ENCODE data around the gene SPATA7. TPM values are rescaled to one million over a fixed set of nuclear protein-coding genes. Genes with fewer than 3 reads are reported as not detected.

Gene SPATA7
- total and polyA plus RNA-seq, 9 of the 15 experiments (the other 6 are each of a cell fraction or from before 2014, with no cell fraction given): 0.80 to 3.3 (median 2.5) TPM

- TF ChIP-seq E2F8 (IDR thresholded peaks at IDR 0.05; ENCODE audit: low read depth, partially characterized antibody) (peak; percentile 48), PHB (CRISPR knock-in tag; IDR thresholded peaks at IDR 0.05) (no peak), NCOA2 (IDR thresholded peaks at IDR 0.05; ENCODE audit: partially characterized antibody in 2 of 2) (no peak), RBBP5 (IDR thresholded peaks at IDR 0.05; ENCODE audit: borderline replicate concordance, insufficient read depth, low read length, poor library complexity, severe bottlenecking) (peak; percentile 39), TCF3 (CRISPR knock-in tag; IDR thresholded peaks at IDR 0.05) (no peak), HNRNPL (IDR thresholded peaks at IDR 0.05; ENCODE audit: low read depth, low read length) (no peak), MNT (conservative IDR thresholded peaks at IDR 0.05) (peak; percentile 24 to 45; a peak in 1 of 4 replicates), E2F6 (IDR thresholded peaks at IDR 0.05; ENCODE audit: borderline replicate concordance in 1 of 2, extremely low read depth in 1 of 2, insufficient read depth in 1 of 2, insufficient read length in 1 of 2, low read depth in 1 of 2, low read length in 1 of 2, poor library complexity in 1 of 2, severe bottlenecking in 1 of 2) (no peak), POLR2G (IDR thresholded peaks at IDR 0.05; ENCODE audit: low read depth, low read length) (peak; percentile 59; the same call in 1 of the 2 replicates), TCF7 (IDR thresholded peaks at IDR 0.05; ENCODE audit: borderline replicate concordance) (no peak), TBL1XR1 (IDR thresholded peaks at IDR 0.05; ENCODE audit: low read length in 2 of 2) (0 out of 4 replicates have a peak, but pooled peaks of 1 of the 2 experiments have one; percentile 35), TCFL5 (CRISPR knock-in tag; conservative IDR thresholded peaks at IDR 0.05) (no peak), MAFK (IDR thresholded peaks at IDR 0.05; ENCODE audit: low read length) (no peak), ZFX (CRISPR knock-in tag; IDR thresholded peaks at IDR 0.05) (peak; percentile 62), SIN3A (IDR thresholded peaks at IDR 0.05; ENCODE audit: borderline replicate concordance in 2 of 2, control insufficient read depth in 1 of 2, low read depth in 2 of 2, low read length in 2 of 2) (peak in 1 of 2 experiments; percentile 67; a peak in 1 of 4 replicates), HDAC1 (IDR thresholded peaks at IDR 0.05) (peak in 1 of 2 experiments; percentile 54; a peak in 1 of 4 replicates), ZBTB12 (CRISPR knock-in tag; IDR thresholded peaks at IDR 0.05) (peak; percentile 89)
Observed at GRCh38 chr14:88385212-88386101, at the start of gene SPATA7 (continued).
